ENCODE data around the gene USF3. TPM values are rescaled to one million over a fixed set of nuclear protein-coding genes. Genes with fewer than 3 reads are reported as not detected.

Gene USF3
- total and polyA plus RNA-seq, 2 of the 8 experiments (the other 6 are each of a cell fraction or from before 2014, with no cell fraction given), result 9.6 to 18.5 TPM

GRCh38 chr3:113660896-113661295 lies 35.5 kb downstream of the USF3 start:
- 94% methylated on average over 4 of the region's 4 CpGs; no CpG with 5 or more reads in 1 of the 2 experiments for WGBS, 2 experiments (ENCODE audit: extremely low coverage in 1 of 2, insufficient coverage in 1 of 2, insufficient read length in 1 of 2, insufficient replicate concordance in 2 of 2, low coverage in 1 of 2, low lambda C conversion rate in 2 of 2, missing lambda C conversion rate in 1 of 2)
- no peak overlapping the region for H3K14ac ChIP-seq (ENCODE audit: insufficient read length)

More at GRCh38 chr3:113660896-113661295, 35.5 kb downstream of the USF3 start:
- Histone ChIP-seq H3K36me3 (ENCODE audit: control insufficient read depth in 2 of 4, insufficient read depth in 4 of 4, low read length in 3 of 4) (peaks cover 4 to 17% (median 14%) of the 10 kb centered on the region in 4 experiments; a peak in 7 of 8 replicates), H3K79me1 (ENCODE audit: low read depth, low read length) (no peaks in the 10 kb centered on the region), H4K91ac (replicated peaks; ENCODE audit: insufficient read length, low read length) (no peak overlapping the region), H3K4me1 (replicated peaks in 1 of 4; ENCODE audit: control insufficient read depth in 3 of 4, insufficient read depth in 4 of 4, low read length in 3 of 4) (no peaks in the 10 kb centered on the region; a peak in 1 of 7 replicates), H2AK5ac (ENCODE audit: low read depth, low read length) (no peak overlapping the region), H4K5ac (ENCODE audit: insufficient read length, low read depth, low read length) (no peak overlapping the region), H4K8ac (ENCODE audit: extremely low read depth, insufficient read depth, low read length) (no peak overlapping the region), H3K27ac (ENCODE audit: low read depth, low read length) (no peak overlapping the region), H2AFZ (ENCODE audit: low read length) (no peak overlapping the region), H3K9ac (replicated peaks in 1 of 4; ENCODE audit: extremely low read depth in 1 of 4, low read depth in 3 of 4, low read length in 3 of 4) (no peak overlapping the region), H3K4me3 (ENCODE audit: extremely low read depth in 1 of 4, insufficient read depth in 2 of 4, low read depth in 3 of 4, low read length in 4 of 4) (no peak overlapping the region), H2BK5ac (ENCODE audit: low read depth, low read length) (no peak overlapping the region), H2BK15ac (ENCODE audit: low read length) (no peak overlapping the region), H2BK12ac (ENCODE audit: low read depth, low read length) (no peak overlapping the region), H2BK120ac (replicated peaks; ENCODE audit: low read depth, low read length) (no peak overlapping the region), H3K56ac (replicated peaks; ENCODE audit: insufficient read length, low read depth, low read length) (no peak overlapping the region), H3K4ac (replicated peaks; ENCODE audit: insufficient read length, low read depth, low read length) (no peak overlapping the region), H3K18ac (ENCODE audit: extremely low read depth, low read length) (no peak overlapping the region), H2BK20ac (ENCODE audit: low read length) (no peak overlapping the region), H3K27me3 (replicated peaks in 1 of 4; ENCODE audit: control insufficient read depth in 3 of 4, extremely low read depth in 1 of 4, insufficient read depth in 3 of 4, low read length in 3 of 4) (no peaks in the 10 kb centered on the region), H3K23me2 (ENCODE audit: low read depth, low read length) (no peaks in the 10 kb centered on the region), H3K9me3 (ENCODE audit: insufficient read depth in 2 of 2, low read depth in 1 of 2, low read length in 1 of 2) (no peaks in the 10 kb centered on the region), H3K23ac (ENCODE audit: insufficient read length) (no peak overlapping the region), H3K79me2 (ENCODE audit: control insufficient read depth in 1 of 2, insufficient read depth in 2 of 2, low read length in 2 of 2) (no peaks in the 10 kb centered on the region), H4K20me1 (replicated peaks in 1 of 2; ENCODE audit: control insufficient read depth in 1 of 2, insufficient read depth in 2 of 2, low read length in 2 of 2) (no peaks in the 10 kb centered on the region), H3K4me2 (ENCODE audit: insufficient read depth in 1 of 2, low read depth in 2 of 2, low read length in 2 of 2) (no peak overlapping the region)
- FAIRE-seq (no peak), DNase-seq (ENCODE audit: low read depth in 1 of 2, low spot score in 2 of 2) (no peak)
- POLR2A ChIA-PET (ENCODE audit: partially characterized antibody), result no interaction called here
- CTCF ChIA-PET (ENCODE audit: partially characterized antibody), result interaction anchor here (0.8 kb wide), 1 partner anchor 17 kb away, joined by 3 read pairs; no protein-coding TSS in a partner anchor
- TF ChIP-seq POLR2A (IDR thresholded peaks at IDR 0.05; ENCODE audit: control extremely low read depth in 1 of 2, low read depth in 2 of 2, low read length in 2 of 2) (no peak), TAF7 (optimal IDR thresholded peaks at IDR 0.05; ENCODE audit: borderline replicate concordance, low read depth, low read length) (no peak), YY1 (IDR thresholded peaks at IDR 0.05; ENCODE audit: low read depth, low read length) (no peak), CTBP2 (IDR thresholded peaks at IDR 0.05; ENCODE audit: borderline replicate concordance, insufficient read depth, insufficient read length, low read length) (no peak), CBX8 (IDR thresholded peaks at IDR 0.05; ENCODE audit: borderline replicate concordance, low read depth, low read length) (no peak), ASH2L (IDR thresholded peaks at IDR 0.05; ENCODE audit: low read length) (no peak)

All from H1 (cell line).